MM.1S (cell line): Measurements from ENCODE around the gene EPHA7.

Experiments
- EZH2 ChIP-seq: fragments of 300-600 bp; sonication (generic); optimal IDR thresholded peaks from 2 replicates; pipeline ENCODE3; 2017; ENCODE audit warnings: low read depth, mild to moderate bottlenecking, antibody characterized with exemption, low read length, mixed read lengths
- EZH2phosphoT487 ChIP-seq: fragments of 300-600 bp; sonication (generic); IDR thresholded peaks from 2 replicates; pipeline ENCODE4 v1.6.1; 2018; ENCODE audit warnings: antibody characterized with exemption, low read length
- TF ChIP-seq, protein P1 (sequence below): fragments of 300-600 bp; sonication (generic); IDR thresholded peaks from 2 replicates; pipeline ENCODE4 v1.5.1; 2016; ENCODE audit warnings: antibody characterized with exemption, low read length, mixed read lengths

DNA sequence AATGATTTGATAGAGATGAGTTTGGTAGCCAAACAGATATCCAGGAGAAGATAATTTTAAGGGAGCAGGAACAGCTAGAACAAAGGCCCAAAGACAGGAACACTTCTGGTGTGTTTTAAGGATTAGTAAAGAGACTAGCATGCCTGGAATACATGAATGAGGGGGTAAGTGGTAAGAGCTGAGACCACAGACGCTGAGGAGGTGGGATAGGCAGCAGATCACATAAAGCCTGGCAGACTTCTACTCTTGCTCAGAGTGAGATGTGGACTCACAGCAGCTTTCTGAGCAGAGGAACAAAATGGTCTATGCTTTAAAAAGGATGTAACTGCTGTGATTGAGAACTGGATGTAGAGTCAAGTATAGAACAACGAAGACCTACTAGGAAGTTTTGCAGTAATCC, 100.1 kb downstream of the EPHA7 start:
- TF ChIP-seq, protein P1, sequence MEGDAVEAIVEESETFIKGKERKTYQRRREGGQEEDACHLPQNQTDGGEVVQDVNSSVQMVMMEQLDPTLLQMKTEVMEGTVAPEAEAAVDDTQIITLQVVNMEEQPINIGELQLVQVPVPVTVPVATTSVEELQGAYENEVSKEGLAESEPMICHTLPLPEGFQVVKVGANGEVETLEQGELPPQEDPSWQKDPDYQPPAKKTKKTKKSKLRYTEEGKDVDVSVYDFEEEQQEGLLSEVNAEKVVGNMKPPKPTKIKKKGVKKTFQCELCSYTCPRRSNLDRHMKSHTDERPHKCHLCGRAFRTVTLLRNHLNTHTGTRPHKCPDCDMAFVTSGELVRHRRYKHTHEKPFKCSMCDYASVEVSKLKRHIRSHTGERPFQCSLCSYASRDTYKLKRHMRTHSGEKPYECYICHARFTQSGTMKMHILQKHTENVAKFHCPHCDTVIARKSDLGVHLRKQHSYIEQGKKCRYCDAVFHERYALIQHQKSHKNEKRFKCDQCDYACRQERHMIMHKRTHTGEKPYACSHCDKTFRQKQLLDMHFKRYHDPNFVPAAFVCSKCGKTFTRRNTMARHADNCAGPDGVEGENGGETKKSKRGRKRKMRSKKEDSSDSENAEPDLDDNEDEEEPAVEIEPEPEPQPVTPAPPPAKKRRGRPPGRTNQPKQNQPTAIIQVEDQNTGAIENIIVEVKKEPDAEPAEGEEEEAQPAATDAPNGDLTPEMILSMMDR = no peak
- no peak for TF ChIP-seq EZH2
- TF ChIP-seq EZH2phosphoT487 = no peak
